T47D (cell line): ENCODE results near the gene SRCAP.

Source experiments
- DNase-seq, 2 experiments: peaks; one replicate each; pipeline versions ENCODE4 v3.0.0 to v3.0.0-alpha.2; 2011 to 2012; ENCODE audit warnings: low read depth in 1 of 2, low spot score in 1 of 2
- JUND ChIP-seq: IDR thresholded peaks from 2 replicates; pipeline ENCODE4 v1.6.1; 2012; ENCODE audit warnings: low read depth
- in situ Hi-C: cut with HindIII; loops from 2 replicates; pipeline ENCODE4 v1.10.0; 2016; ENCODE audit warnings: low sequenced_read_pairs, low pct_unique_long_range_greater_than_20kb

SRCAP gene

GRCh38 chr16:30786115-30786935 lies 87.4 kb downstream of the SRCAP start:
- in situ Hi-C loops = no loop called here
- peak; percentile 64 to 68 for DNase-seq
- no peak for TF ChIP-seq JUND

- in situ Hi-C loops = no loop called here
- no peak for TF ChIP-seq JUND
- DNase-seq = peak; percentile 80 to 85
Observed at GRCh38 chr16:30786936-30787612, 88.1 kb downstream of the SRCAP start, which contains the start of gene ZNF629. ZNF629 (minus strand) TSS chr16:30787205; CDS start chr16:30784482, 2,723 bp downstream.

- DNase-seq = no peak
- no peak for TF ChIP-seq JUND
- in situ Hi-C loops = no loop called here
Observed at GRCh38 chr16:30787613-30788378, 88.8 kb downstream of the SRCAP start.
